Right atrium auricular region (tissue), 2 donors: Measurements from ENCODE around the gene SCARF2. TPM values are rescaled to one million over a fixed set of nuclear protein-coding genes. Genes with fewer than 3 reads are reported as not detected.
"Not testable (repeated sequence)": the region's sequence is repeated elsewhere in the genome, so short reads cannot be mapped to it uniquely, and the experiment has no call there.

ENCODE experiments used
- DNase-seq: peaks from one replicate; pipeline ENCODE4 v3.0.0-alpha.2; 2019; ENCODE audit warnings: low spot score
- H3K27ac ChIP-seq, 2 donors: fragments of 200-600 bp; sonication (generic); 1 replicate in 1 of 2; 2 replicates in 1 of 2; pipeline ENCODE4 v1.5.1; 2016 to 2019
- H3K27me3 ChIP-seq, 2 donors: fragments of 200-600 bp; sonication (generic); one replicate each; pipeline versions ENCODE4 v1.5.1 to v1.6.0; 2017 to 2019
- H3K36me3 ChIP-seq: fragments of 200-600 bp; sonication (generic); one replicate; pipeline ENCODE4 v1.5.1; 2016
- H3K4me1 ChIP-seq, 2 donors: fragments of 200-600 bp; sonication (generic); one replicate each; pipeline versions ENCODE4 v1.5.1 to v1.6.0; 2017 to 2019
- H3K4me3 ChIP-seq, 2 donors: fragments of 200-600 bp; sonication (generic); 1 replicate in 1 of 2; 2 replicates in 1 of 2; pipeline ENCODE4 v1.5.1; 2017 to 2019; ENCODE audit warnings: mild to moderate bottlenecking in 1 of 2, moderate library complexity in 1 of 2
- H3K9me3 ChIP-seq, 2 donors: fragments of 200-600 bp; sonication (generic); one replicate each; pipeline ENCODE4 v1.5.1; 2019
- CTCF ChIP-seq, 2 donors: fragments of 200-600 bp; sonication (generic); IDR thresholded peaks; one replicate each; pipeline ENCODE4 v1.5.1; 2019; ENCODE audit warnings: antibody characterized with exemption in 2 of 2
- total RNA-seq, 2 donors: library from RNA; depleted of rRNA; stranded (reverse); fragments of >200 nt; gene quantifications; one replicate each; pipeline ENCODE4 v1.1.0, GENCODE V29; 2016

SCARF2 gene
- total RNA-seq, 2 donors from 2014 or later, result 6.5 to 11.0 TPM

GRCh38 chr22:20456722-20457076, 19.1 kb upstream of the SCARF2 start:
- no peaks in the 10 kb centered on the region for H3K36me3 ChIP-seq
- H3K4me3 ChIP-seq, result no peak overlapping the region
- DNase-seq, result no peak
- TF ChIP-seq CTCF (IDR thresholded peaks at IDR 0.05), result no peak
- H3K27ac ChIP-seq, result no peak overlapping the region
- no peaks in the 10 kb centered on the region for H3K4me1 ChIP-seq
- no peaks in the 10 kb centered on the region for H3K9me3 ChIP-seq
- no peaks in the 10 kb centered on the region for H3K27me3 ChIP-seq

- TF ChIP-seq CTCF (IDR thresholded peaks at IDR 0.05), result peak; percentile 59 to 91
- Histone ChIP-seq H3K4me1 (no peaks in the 10 kb centered on the region), H3K9me3 (no peaks in the 10 kb centered on the region), H3K27ac (no peak overlapping the region), H3K27me3 (no peaks in the 10 kb centered on the region), H3K36me3 (no peaks in the 10 kb centered on the region), H3K4me3 (no peak overlapping the region)
- DNase-seq, result peak; percentile 81
Observed at GRCh38 chr22:20456064-20456721, 18.6 kb upstream of the SCARF2 start.

GRCh38 chr22:20455709-20456063, 18.1 kb upstream of the SCARF2 start:
- TF ChIP-seq CTCF (IDR thresholded peaks at IDR 0.05), result no peak
- no peaks in the 10 kb centered on the region for H3K9me3 ChIP-seq
- no peak overlapping the region for H3K4me3 ChIP-seq
- no peaks in the 10 kb centered on the region for H3K4me1 ChIP-seq
- H3K36me3 ChIP-seq, result no peaks in the 10 kb centered on the region
- H3K27me3 ChIP-seq, result no peaks in the 10 kb centered on the region
- no peak for DNase-seq
- H3K27ac ChIP-seq, result no peak overlapping the region

GRCh38 chr22:20453222-20453621, 15.6 kb upstream of the SCARF2 start:
- Histone ChIP-seq H3K36me3 (no peaks in the 10 kb centered on the region), H3K9me3 (no peaks in the 10 kb centered on the region), H3K27ac (no peak overlapping the region), H3K4me1 (no peaks in the 10 kb centered on the region), H3K27me3 (no peaks in the 10 kb centered on the region), H3K4me3 (no peak overlapping the region)
- DNase-seq, result no peak
- no peak for TF ChIP-seq CTCF (IDR thresholded peaks at IDR 0.05)

- no peaks in the 10 kb centered on the region for H3K4me1 ChIP-seq
- no peak for DNase-seq
- H3K4me3 ChIP-seq, result no peak overlapping the region
- H3K9me3 ChIP-seq, result no peaks in the 10 kb centered on the region
- no peak overlapping the region for H3K27ac ChIP-seq
- no peaks in the 10 kb centered on the region for H3K36me3 ChIP-seq
- TF ChIP-seq CTCF (IDR thresholded peaks at IDR 0.05), result no peak
- H3K27me3 ChIP-seq, result no peaks in the 10 kb centered on the region
Observed at GRCh38 chr22:20451920-20452319, 14.3 kb upstream of the SCARF2 start.

- H3K4me3 ChIP-seq, DNase-seq: not testable (repeated sequence)
Observed at GRCh38 chr22:20451129-20451778, 13.6 kb upstream of the SCARF2 start.

More at GRCh38 chr22:20451129-20451778, 13.6 kb upstream of the SCARF2 start:
- not testable (repeated sequence) for H3K4me1 ChIP-seq, H3K36me3 ChIP-seq, H3K27me3 ChIP-seq, H3K27ac ChIP-seq, H3K9me3 ChIP-seq
